Measurements from ENCODE around the gene PSKH1.
"Not testable (repeated sequence)": the region's sequence is repeated elsewhere in the genome, so short reads cannot be mapped to it uniquely, and the experiment has no call there.

PSKH1 gene

DNA sequence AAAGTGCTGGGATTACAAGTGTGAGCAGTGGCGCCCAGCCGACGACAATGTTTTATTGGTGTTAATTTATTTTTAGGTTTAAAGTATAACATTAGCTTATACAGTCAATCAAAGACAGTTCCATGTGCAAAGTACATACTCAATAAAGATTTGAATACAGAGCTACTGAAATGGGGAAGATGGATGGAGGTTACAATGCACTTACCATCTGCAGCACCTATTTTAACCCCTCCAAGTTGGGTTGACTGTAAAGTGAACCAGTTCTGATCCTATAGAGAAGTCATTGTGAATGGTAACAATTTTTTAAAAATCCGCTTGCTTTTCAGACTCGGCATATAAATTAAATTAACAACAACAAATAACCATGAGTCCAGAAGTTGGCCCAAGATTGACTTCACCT is 679 bp upstream of the PSKH1 start:
- DNase-seq: no peak

- DNase-seq: no peak
Observed at GRCh38 chr16:67893743-67894399, 817 bp downstream of the PSKH1 start.

GRCh38 chr16:67897231-67897630 is 4.2 kb downstream of the PSKH1 start:
- DNase-seq: no peak

GRCh38 chr16:67901734-67902133 is 8.7 kb downstream of the PSKH1 start:
- DNase-seq: no peak

- no peak for DNase-seq
Observed at GRCh38 chr16:67902831-67903230, 9.8 kb downstream of the PSKH1 start.

DNA sequence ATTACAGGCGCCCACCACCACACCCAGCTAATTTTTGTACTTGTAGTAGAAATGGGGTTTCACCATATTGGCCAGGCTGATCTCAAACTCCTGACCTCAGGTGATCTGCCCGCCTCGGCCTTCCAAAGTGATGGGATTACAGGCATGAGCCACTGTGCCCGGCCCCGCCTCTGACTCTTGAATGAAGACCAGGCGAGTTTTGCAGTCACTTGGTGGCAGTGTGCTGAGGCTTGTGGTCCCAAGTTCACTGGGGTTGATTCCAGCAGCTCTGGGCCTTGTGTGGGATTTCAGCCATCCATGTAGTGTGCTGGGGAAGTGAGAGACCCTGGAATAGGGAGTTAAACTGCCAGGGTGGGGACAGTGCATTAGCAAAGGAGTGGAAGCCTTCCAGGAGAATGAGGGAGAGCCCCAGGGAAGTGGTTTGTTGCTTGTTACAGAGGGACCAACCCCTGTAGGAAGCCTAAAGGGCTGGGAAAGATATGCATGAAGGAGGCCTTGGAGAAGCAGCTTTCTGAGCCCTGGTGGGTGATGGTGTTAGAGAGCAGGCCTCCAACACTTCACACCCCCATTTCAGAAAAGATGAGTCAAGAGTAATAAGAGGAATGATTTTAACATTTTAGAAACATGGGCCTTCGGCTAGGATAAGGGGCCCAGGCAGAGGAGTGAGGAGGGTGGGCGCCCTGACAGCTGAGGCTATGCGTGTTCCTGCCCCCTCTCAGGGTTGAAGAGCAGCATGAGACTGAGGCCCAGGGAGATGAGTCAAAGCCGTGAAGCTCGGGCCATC is 14.5 kb downstream of the PSKH1 start:
- no peak for DNase-seq

DNA sequence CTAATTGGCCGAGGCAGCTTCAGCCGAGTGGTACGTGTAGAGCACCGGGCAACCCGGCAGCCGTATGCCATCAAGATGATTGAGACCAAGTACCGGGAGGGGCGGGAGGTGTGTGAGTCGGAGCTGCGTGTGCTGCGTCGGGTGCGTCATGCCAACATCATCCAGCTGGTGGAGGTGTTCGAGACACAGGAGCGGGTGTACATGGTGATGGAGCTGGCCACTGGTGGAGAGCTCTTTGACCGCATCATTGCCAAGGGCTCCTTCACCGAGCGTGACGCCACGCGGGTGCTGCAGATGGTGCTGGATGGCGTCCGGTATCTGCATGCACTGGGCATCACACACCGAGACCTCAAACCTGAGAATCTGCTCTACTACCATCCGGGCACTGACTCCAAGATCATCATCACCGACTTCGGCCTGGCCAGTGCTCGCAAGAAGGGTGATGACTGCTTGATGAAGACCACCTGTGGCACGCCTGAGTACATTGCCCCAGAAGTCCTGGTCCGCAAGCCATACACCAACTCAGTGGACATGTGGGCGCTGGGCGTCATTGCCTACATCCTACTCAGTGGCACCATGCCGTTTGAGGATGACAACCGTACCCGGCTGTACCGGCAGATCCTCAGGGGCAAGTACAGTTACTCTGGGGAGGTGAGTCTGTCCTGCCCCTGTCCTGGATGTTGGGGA is 16.1 kb downstream of the PSKH1 start:
- DNase-seq: no peak

GRCh38 chr16:67910158-67910557 is 17.1 kb downstream of the PSKH1 start:
- DNase-seq: no peak

DNA sequence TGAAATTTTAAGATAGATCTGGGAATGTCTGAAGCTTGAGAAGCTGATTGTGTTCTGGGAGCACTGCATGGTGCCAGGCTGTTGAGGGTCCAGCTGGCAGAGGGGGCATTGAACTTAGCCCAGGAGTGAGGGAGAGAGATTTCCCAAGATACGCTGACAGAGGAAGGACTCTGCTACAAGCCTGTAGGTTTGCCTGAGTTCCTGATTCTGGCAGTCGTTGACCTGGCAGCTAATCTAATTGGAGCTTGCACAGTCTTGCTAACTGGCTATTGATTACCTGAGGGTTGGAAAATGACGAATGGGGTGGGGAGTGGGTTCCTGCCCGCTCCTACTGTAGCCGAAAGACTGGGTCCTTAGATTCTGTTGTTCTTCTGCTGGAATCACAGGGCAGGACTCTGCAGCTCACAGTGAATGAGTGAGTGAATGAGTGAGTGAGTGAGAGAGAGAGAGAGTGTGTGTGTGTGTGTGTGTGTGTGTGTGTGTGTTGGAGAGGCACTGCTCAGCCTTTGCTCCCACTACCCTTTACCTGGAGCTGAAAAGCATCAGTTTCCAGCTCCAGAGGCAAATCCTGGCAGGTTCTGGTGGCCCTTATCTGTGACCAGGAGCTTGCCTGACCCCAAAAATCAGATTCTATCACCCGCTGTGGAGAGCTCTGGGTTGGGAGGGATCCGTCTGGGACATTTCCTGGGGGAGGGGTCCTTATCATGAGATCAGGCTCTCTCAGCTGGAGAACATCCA is 21.9 kb downstream of the PSKH1 start:
- DNase-seq: no peak

DNA sequence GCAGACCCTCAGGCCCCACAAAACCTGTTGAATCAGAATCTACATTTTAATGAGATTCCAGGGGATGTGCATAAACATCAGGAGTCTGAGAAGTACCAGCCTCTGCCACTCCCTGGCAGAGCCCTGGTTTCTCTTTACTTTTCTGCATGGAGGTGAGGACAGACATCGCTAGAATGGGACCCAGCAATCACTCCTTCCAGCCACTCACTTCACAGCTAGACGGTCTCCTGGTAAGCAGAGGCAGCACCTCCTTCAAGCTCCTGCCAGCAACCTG is 22.4 kb downstream of the PSKH1 start:
- not testable (repeated sequence) for DNase-seq

GRCh38 chr16:67915831-67916723 is 23.0 kb downstream of the PSKH1 start:
- no peak for DNase-seq

GRCh38 chr16:67917140-67917851 is 24.2 kb downstream of the PSKH1 start:
- DNase-seq: no peak

DNA sequence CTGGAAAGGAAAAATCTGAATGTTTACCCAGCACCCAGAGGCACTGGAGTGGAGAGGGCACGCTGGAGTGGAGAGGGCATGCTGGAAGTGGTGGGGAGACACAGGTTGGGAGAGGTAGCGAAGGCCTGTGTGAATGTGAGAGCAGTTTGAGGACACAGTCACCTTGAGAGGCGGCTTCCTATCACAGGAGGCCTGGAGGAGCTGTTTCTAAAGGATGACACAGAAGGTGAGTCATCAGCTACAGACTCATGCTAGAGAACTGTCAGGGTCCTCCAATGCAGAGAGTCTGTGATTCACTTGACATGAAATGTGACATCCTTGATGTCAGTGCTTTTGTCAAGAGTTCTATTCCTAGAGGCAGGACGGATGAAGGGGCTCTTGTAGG is 24.8 kb downstream of the PSKH1 start:
- DNase-seq: no peak

DNA sequence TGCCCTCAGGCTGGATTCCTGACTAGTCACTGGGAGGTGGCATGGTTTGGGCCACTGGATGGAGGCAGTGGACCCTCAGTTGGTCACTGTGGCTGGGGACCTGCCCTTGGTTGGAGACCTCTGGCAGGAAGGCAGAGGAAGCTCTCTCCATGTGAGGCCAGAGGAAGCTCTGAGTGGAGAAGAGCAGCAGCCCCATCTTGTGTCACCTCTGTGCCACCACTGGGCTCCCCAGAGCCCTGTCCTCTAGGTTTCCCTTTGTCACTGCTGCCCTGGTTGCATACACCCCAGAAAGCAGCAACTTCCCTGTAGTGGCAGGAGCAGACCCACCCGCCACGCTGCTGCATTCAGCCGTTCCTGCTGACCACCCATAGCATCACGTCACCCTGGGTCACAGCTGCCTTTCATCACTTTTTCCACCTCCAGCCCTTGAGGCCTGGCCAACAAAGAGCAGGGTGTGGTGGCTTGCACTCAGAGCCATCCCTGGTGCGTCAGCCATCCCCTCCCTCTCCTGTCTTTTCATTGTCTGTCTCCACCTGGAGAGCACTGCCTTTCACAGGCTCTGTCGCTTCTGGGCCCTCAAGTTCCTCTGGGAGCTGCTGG is 26.7 kb downstream of the PSKH1 start:
- no peak for DNase-seq

DNA sequence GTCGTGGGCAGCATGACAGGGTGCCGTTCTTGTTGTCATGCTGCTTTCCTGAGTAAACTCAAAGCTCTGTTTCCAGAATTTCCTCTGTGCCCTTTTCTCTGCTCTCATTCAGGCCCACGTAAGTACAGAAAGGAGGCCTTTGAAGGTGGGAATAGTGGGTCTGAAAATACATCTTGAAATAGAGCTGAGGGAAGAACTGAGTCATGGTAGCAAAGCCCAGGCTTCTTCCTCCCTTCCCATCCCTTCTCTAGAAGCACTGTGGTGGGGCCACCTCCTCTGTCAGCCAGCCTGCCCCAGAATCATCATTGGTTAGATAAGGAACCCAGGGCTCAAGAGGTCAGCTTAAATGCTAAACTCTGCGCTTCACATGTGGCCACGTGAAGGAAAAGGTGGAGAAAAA is 29.2 kb downstream of the PSKH1 start:
- no peak for DNase-seq

- no peak for DNase-seq
Observed at GRCh38 chr16:67922740-67923139, 29.7 kb downstream of the PSKH1 start.

- no peak for DNase-seq
Observed at GRCh38 chr16:67923414-67924116, 30.5 kb downstream of the PSKH1 start.

- DNase-seq: no peak
Observed at GRCh38 chr16:67924140-67924906, 31.3 kb downstream of the PSKH1 start.

GRCh38 chr16:67926181-67926750 is 33.2 kb downstream of the PSKH1 start:
- DNase-seq: peak; percentile 81
